CD4-positive, alpha-beta T cell treated with Interferon alpha-2 for 1 hour (primary cell): Measurements from ENCODE around the gene NIPBL.
"Not testable (repeated sequence)": the region's sequence is repeated elsewhere in the genome, so short reads cannot be mapped to it uniquely, and the experiment has no call there.

Experiments used
- DNase-seq, 2 donors: peaks; one replicate each; pipeline ENCODE4 v3.0.0-alpha.2; 2020 to 2022

The NIPBL gene

GRCh38 chr5:36879274-36880033, 2.9 kb downstream of the NIPBL start:
- no peak for DNase-seq

GRCh38 chr5:36880761-36881160, 4.2 kb downstream of the NIPBL start:
- DNase-seq = no peak

- no peak for DNase-seq
These were observed 4.7 kb downstream of the NIPBL start for GRCh38 chr5:36881304-36881703.

- no peak for DNase-seq
These were observed 5.2 kb downstream of the NIPBL start for GRCh38 chr5:36881807-36882206.

- DNase-seq = peak in 1 of 2 donors; percentile 16
These were observed 5.7 kb downstream of the NIPBL start for GRCh38 chr5:36882250-36882649.

GRCh38 chr5:36883894-36884462, 7.4 kb downstream of the NIPBL start:
- DNase-seq = no peak

- DNase-seq = no peak
These were observed 8.6 kb downstream of the NIPBL start for GRCh38 chr5:36885149-36885548.

- no peak for DNase-seq
These were observed 9.3 kb downstream of the NIPBL start for GRCh38 chr5:36885566-36886485.

GRCh38 chr5:36886791-36887190, 10.2 kb downstream of the NIPBL start:
- no peak for DNase-seq

GRCh38 chr5:36887532-36887931, 11.0 kb downstream of the NIPBL start:
- no peak for DNase-seq

- no peak for DNase-seq
These were observed 11.7 kb downstream of the NIPBL start for GRCh38 chr5:36888303-36888702.

- DNase-seq = no peak
These were observed 12.7 kb downstream of the NIPBL start for GRCh38 chr5:36889264-36889663.

- DNase-seq = no peak
These were observed 14.7 kb downstream of the NIPBL start for GRCh38 chr5:36891266-36891665.

- DNase-seq = not testable (repeated sequence)
These were observed 15.7 kb downstream of the NIPBL start for GRCh38 chr5:36892085-36892830.

- no peak for DNase-seq
These were observed 18.4 kb downstream of the NIPBL start for GRCh38 chr5:36894954-36895353.

- no peak for DNase-seq
These were observed 19.9 kb downstream of the NIPBL start for GRCh38 chr5:36896476-36896875.

GRCh38 chr5:36897616-36898015, 21.0 kb downstream of the NIPBL start:
- DNase-seq = no peak

- DNase-seq = no peak
These were observed 23.3 kb downstream of the NIPBL start for GRCh38 chr5:36899860-36900259.

GRCh38 chr5:36900283-36900682, 23.7 kb downstream of the NIPBL start:
- no peak for DNase-seq

- not testable (repeated sequence) for DNase-seq
These were observed 24.5 kb downstream of the NIPBL start for GRCh38 chr5:36901077-36901476.

- DNase-seq = no peak
These were observed 25.3 kb downstream of the NIPBL start for GRCh38 chr5:36901856-36902255.

- DNase-seq = no peak
These were observed 25.8 kb downstream of the NIPBL start for GRCh38 chr5:36902353-36902752.

- no peak for DNase-seq
These were observed 28.1 kb downstream of the NIPBL start for GRCh38 chr5:36904677-36905076.
